HG02588 (cell line): ENCODE measurements around the gene GOLGA8N.
A peak's percentile ranks its signal among the peaks of the same experiment; 100 is the strongest.
"Not testable (repeated sequence)": the region's sequence is repeated elsewhere in the genome, so short reads cannot be mapped to it uniquely, and the experiment has no call there.

ENCODE experiments used
- ATAC-seq: cut with Tn5 transposase; IDR thresholded peaks from one replicate; pipeline ENCODE4 v1.9.1; 2021; ENCODE audit warnings: mild to moderate bottlenecking, moderate library complexity; ENCODE audit not compliant: unreplicated experiment

The GOLGA8N gene

DNA sequence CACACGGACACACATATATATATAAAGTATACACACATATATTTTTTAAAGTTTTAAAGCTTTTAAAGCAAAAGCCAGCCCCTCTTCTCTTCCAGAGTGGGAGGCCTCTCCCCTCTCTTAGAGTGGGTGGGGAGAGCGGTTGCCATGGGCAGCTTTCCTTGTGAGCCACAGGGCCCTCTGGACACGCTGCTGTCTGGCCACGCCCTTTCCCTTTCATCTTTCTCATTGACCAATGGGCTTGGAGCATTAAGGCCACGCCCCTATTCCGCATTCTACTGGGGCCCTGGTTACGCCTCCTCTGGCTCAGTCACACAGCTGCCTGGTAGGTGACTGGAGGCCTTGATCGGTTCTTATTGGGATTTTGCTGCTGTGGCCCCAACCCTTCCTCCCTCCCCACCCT is at the start of gene GOLGA8N:
Gene GOLGA8N (plus strand): TSS at position 306 of the 400 bp plus-strand sequence.
- ATAC-seq, result not testable (repeated sequence)

GRCh38 chr15:32543456-32543855 is 49.8 kb upstream of the GOLGA8N start:
- not testable (repeated sequence) for ATAC-seq

- ATAC-seq, result not testable (repeated sequence)
These were observed 48.1 kb upstream of the GOLGA8N start for GRCh38 chr15:32545129-32545528.

GRCh38 chr15:32554587-32554986 is 38.7 kb upstream of the GOLGA8N start:
- not testable (repeated sequence) for ATAC-seq

DNA sequence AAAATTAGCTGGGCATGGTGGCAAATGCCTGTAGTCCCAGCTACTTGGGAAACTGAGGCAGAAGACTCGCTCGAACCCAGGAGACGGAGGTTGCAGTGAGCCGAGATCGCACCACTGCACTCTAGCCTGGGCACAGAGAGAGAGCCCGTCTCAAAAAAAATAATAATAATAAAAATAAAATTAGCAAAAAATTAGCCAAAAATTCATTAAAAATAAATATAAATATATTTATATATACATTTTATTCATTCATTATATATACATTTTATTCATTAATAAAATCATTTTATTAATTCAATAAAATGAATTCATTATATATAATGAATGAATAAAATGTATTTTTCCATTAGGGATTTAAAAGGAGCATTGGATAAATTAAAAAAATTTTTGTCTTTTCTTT is 31.1 kb upstream of the GOLGA8N start:
- ATAC-seq, result not testable (repeated sequence)

GRCh38 chr15:32568988-32569387 is 24.3 kb upstream of the GOLGA8N start:
- ATAC-seq, result not testable (repeated sequence)

GRCh38 chr15:32578482-32578881 is 14.8 kb upstream of the GOLGA8N start:
- ATAC-seq, result not testable (repeated sequence)

DNA sequence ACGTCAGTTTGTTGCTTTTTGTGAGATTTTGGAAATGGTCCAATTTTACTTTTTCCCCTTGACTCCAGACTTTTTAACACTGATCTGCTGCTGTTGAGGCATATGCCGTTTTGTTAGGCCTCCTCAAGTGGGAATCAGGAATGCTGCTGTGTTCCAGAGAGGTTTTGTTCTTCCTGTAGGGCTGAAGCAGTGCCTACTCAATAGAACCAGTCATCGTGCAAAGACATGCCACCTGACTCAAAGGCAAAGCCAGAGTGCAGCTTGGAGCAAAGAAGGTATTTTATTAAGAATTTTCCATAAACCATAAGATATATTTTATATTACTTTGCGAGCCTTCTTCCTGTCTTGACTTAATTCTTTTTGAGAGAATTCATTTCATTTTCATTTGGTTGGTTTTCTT is 7.4 kb upstream of the GOLGA8N start:
- ATAC-seq, result not testable (repeated sequence)

DNA sequence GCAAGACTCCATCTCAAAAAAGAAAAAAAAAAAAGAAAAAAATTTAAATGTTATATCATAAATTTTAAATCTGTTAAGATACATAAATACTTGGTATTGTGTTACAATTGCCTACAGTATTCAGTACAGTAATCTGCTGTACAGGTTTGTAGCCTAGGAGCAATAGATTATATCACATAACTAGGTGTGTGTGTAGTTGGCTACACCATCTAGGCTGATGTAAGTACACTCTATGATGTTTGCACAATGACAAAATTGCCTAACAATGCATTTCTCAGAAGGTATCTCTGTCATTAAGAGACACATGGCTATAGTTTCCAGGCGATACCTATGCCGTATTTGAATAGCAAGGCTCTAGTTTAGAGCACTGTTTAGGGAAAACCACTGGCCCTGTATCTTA is 16.3 kb downstream of the GOLGA8N start:
- ATAC-seq, result not testable (repeated sequence)

DNA sequence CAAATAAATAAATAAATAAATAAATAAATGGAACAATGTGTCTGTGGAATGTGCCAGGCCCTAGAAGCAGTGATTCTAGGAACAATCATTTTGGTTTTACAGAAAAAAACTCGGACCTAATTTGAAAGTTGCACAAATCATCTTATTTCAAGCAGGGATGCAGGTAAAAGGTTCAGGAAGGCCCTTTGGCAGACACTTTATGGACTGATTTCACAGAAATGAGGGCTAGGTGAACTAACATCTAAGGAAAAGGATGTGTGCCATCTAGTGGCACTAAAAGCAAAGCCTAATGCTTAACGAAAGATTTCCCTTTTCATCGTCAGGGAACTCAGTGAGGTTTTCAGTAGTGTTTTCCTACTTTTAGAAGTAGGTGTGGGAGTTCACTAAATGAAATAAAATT is 17.5 kb downstream of the GOLGA8N start:
- ATAC-seq, result not testable (repeated sequence)

DNA sequence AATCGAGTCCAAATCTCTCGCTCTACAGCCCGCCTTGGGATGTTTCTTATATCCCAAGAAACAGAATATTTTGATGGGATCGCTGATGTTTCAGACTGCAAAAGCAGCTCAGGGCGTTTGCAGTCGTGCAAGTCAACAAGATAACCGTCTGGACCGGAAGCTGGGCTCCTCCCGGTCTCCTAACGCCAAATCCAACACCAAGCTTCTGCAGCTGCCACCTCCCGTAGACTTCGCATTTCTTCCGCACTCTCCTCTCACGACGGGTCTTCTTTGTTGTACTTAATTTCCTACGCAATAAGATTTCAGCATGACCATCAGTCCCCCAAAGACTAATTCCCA is 21.4 kb downstream of the GOLGA8N start:
- peak; percentile 26 for ATAC-seq

- ATAC-seq, result peak; percentile 77
These were observed 22.0 kb downstream of the GOLGA8N start, which contains the start of gene ARHGAP11A for GRCh38 chr15:32615051-32615870. Gene ARHGAP11A (plus strand): TSS chr15:32615504. CDS start chr15:32616212, 708 bp downstream.

DNA sequence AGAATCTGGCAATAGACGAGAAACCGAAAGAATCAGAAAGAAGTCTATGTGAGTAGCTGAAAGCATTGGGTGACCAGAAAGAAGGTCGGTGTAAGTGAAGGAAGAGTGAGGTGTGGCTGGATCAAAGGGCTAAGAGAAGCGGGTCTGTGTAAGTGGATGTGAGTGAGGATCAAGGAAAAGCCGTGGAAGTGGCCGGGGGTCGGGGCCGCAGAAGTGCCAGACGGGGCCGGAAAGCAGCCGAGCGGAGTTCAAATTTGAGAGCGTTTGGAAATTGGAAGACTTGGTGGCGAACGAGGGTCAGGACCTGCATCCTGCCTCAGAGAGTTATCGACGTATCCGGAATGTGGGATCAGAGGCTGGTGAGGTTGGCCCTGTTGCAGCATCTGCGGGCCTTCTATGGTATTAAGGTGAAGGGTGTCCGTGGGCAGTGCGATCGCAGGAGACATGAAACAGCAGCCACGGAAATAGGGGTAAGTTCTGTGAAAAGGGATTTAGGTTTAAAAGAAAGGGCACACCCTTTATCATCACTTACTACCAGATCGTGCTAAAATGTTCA is 22.7 kb downstream of the GOLGA8N start:
- ATAC-seq, result not testable (repeated sequence)

DNA sequence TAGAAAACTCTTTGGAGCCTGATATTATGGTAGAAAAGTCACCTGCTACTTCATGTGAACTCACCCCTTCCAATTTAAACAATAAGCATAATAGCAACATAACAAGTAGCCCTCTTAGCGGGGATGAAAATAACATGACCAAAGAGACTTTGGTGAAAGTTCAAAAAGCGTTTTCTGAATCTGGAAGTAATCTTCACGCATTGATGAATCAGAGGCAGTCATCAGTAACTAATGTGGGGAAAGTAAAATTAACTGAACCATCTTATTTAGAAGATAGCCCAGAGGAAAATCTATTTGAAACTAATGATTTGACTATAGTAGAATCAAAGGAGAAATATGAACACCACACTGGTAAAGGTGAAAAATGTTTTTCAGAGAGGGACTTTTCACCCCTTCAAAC is 43.2 kb downstream of the GOLGA8N start:
- ATAC-seq, result no peak

DNA sequence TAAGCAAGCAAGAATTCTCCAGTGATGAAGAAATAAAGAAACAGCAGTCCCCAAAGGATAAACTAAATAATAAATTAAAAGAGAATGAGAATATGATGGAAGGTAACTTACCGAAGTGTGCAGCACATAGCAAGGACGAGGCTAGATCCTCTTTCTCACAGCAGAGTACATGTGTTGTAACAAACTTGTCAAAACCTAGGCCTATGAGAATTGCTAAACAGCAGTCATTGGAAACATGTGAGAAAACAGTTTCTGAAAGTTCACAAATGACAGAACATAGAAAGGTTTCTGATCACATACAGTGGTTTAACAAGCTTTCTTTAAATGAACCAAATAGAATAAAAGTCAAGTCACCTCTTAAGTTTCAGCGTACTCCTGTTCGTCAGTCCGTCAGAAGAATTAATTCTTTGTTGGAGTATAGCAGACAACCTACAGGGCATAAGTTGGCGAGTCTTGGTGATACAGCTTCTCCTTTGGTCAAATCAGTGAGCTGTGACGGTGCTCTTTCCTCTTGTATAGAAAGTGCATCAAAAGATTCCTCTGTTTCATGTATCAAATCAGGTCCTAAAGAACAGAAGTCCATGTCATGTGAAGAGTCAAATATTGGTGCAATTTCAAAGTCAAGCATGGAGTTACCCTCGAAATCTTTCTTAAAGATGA is 43.8 kb downstream of the GOLGA8N start:
- ATAC-seq, result no peak

DNA sequence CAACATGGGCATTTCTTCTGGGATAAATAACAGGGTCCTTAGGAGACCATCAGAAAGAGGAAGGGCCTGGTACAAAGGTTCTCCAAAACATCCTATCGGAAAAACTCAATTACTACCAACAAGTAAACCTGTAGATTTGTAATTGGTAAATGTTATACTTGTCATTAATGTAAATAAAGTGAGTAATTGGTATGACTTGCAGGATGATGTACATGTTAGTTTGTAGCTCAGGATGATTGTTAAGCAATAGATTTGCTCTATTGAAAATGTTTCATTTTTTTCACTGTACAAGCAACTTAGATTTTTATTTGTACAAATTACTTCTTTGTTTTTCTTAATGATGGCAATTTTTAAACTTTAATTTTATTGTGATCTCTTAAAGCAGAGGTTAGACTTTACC is 44.4 kb downstream of the GOLGA8N start:
- ATAC-seq, result no peak

GRCh38 chr15:32641517-32642059 is 48.3 kb downstream of the GOLGA8N start, which contains the start of gene SCG5:
Gene SCG5 (plus strand): TSS chr15:32641710. CDS start chr15:32643593, 1,883 bp downstream.
- no peak for ATAC-seq

GRCh38 chr15:32642667-32643435 is 49.6 kb downstream of the GOLGA8N start:
- ATAC-seq, result no peak

DNA sequence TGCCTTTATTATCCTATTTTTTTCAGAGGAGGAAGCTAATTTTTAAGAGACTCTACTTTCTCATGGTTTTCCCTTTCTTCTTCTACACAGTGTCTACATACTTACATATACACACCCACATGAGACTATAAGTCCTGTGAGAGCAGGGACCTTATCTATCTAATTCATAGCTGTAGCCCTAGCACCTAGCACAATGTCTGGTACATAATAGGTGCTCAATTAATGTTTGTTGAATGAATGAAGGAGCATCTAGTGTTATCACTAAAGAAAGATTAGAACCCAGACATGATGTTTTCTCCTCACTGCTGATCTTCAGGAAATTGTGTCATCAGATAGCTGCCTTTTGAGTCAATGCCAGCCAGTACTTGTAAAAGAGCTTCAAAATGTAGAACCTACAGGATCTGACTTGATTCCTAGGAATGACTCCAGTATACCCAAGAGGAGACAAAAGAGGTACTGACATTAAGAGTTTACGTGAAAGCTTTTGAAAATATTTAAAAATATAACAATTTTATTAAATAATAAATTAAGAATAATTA is 50.7 kb downstream of the GOLGA8N start:
- ATAC-seq, result no peak

GRCh38 chr15:32646291-32646690 is 53.0 kb downstream of the GOLGA8N start:
- ATAC-seq, result no peak
